Lower leg skin (tissue), 4 donors: ENCODE measurements around the gene TTYH2. TPM values are rescaled to one million over a fixed set of nuclear protein-coding genes. Genes with fewer than 3 reads are reported as not detected.

Source experiments
- DNase-seq, 2 donors: peaks; one replicate each; pipeline ENCODE4 v3.0.0-alpha.2; 2019; ENCODE audit warnings: low spot score in 2 of 2
- H3K4me3 ChIP-seq: fragments of 200-600 bp; sonication (generic); 2 replicates; pipeline ENCODE4 v1.5.1; 2017; ENCODE audit warnings: mild to moderate bottlenecking, low read depth; ENCODE audit not compliant: poor library complexity, severe bottlenecking
- POLR2A ChIP-seq, 2 donors: fragments of 450-650 bp; IDR thresholded peaks; one replicate each; pipeline ENCODE4 v1.6.1; 2016 to 2017; ENCODE audit warnings: antibody characterized with exemption in 2 of 2, mild to moderate bottlenecking in 1 of 2, moderate library complexity in 1 of 2
- WGBS, 2 donors: methylation state at CpG; one replicate each; pipeline ENCODE4 v1.1.5; 2018; 5-methylcytosine and 5-hydroxymethylcytosine counted together
- intact Hi-C: fragments of 100-400 bp; cut with DNase I; formaldehyde crosslinking; loops from one replicate; pipeline ENCODE4 v1.15.0; 2023; ENCODE audit warnings: low total_unique reads
- total RNA-seq, 4 donors: library from RNA; depleted of rRNA; stranded (reverse); fragments of >200 nt; gene quantifications; one replicate each; pipeline ENCODE4 v1.1.0, GENCODE V29; 2016
- TF ChIP-seq, protein P1 (sequence below), 3 donors: fragments of 450-650 bp; IDR thresholded peaks; one replicate each; pipeline ENCODE4 v1.5.1; 2016; ENCODE audit warnings: antibody characterized with exemption in 3 of 3, mild to moderate bottlenecking in 3 of 3, moderate library complexity in 2 of 3

Gene TTYH2
- total RNA-seq, 4 donors from 2014 or later = 4.3 to 12.7 (median 8.6) TPM

DNA sequence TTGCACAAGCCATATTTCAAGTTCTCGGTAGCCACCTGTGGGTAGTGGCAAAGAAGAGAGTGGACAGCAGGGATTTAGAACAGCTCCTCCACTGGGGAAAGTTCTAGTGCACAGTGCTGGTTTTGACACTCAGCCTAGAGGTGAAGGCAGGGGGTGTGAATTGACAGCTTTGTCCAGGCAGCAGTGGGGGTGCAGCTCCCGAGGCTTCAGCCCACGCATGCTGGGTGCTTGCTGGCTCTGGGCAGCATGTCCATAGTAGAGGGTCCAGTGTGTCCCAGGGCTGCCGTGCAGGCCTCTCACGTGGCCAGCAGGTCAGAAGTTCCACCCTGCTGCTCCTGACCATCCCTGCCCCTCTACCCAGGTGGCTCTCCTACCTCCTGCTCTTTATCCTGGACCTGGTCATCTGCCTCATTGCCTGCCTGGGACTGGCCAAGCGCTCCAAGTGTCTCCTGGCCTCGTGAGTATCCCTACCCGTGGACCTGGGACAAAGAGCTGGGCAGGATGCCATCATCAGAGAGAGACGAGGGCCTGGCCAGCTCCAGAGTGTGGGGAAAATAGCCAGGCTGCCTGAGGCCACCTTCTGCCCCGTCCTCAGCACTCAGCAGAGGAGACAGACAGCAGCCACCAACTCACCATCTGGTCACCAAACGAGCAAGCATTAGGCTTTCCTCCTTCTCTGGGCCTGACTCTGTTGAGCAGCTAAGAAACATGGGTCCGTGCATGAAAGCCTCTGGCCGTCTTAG, 29.8 kb downstream of the TTYH2 start:
- intact Hi-C loops = no loop called here
- TF ChIP-seq POLR2A (IDR thresholded peaks at IDR 0.05) = no peak
- TF ChIP-seq, protein P1, sequence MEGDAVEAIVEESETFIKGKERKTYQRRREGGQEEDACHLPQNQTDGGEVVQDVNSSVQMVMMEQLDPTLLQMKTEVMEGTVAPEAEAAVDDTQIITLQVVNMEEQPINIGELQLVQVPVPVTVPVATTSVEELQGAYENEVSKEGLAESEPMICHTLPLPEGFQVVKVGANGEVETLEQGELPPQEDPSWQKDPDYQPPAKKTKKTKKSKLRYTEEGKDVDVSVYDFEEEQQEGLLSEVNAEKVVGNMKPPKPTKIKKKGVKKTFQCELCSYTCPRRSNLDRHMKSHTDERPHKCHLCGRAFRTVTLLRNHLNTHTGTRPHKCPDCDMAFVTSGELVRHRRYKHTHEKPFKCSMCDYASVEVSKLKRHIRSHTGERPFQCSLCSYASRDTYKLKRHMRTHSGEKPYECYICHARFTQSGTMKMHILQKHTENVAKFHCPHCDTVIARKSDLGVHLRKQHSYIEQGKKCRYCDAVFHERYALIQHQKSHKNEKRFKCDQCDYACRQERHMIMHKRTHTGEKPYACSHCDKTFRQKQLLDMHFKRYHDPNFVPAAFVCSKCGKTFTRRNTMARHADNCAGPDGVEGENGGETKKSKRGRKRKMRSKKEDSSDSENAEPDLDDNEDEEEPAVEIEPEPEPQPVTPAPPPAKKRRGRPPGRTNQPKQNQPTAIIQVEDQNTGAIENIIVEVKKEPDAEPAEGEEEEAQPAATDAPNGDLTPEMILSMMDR (IDR thresholded peaks at IDR 0.05) = no peak
- WGBS, 2 donors = 79 to 83% methylated on average over 13 of the region's 13 CpGs
- no peak overlapping the region for H3K4me3 ChIP-seq
- no peak for DNase-seq

DNA sequence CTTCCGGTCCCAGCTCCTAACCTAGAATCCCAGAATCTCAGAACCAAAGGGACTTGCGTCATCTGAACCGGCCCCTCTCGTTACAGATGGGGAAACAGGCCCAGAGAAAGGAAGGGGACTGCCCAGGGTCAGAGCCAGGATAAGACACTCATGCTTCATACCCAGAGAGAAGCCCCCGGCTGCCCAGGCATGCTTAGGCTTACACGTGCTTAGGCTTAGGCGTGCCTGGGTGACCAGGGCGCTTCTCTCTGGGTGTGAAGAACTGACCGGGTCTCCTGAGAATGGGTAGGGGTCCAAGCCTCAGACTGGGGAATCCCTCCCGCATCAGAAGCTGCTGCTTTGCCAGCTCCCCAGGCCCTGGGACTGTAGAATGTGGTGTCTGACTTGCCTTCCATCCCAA, 30.8 kb downstream of the TTYH2 start:
- H3K4me3 ChIP-seq = no peak overlapping the region
- no peak for DNase-seq
- no peak for TF ChIP-seq POLR2A (IDR thresholded peaks at IDR 0.05)
- TF ChIP-seq, protein P1 (IDR thresholded peaks at IDR 0.05) = no peak
- WGBS, 2 donors = 97% methylated on average over 8 to 10 of the region's 10 CpGs
- intact Hi-C loops = no loop called here

DNA sequence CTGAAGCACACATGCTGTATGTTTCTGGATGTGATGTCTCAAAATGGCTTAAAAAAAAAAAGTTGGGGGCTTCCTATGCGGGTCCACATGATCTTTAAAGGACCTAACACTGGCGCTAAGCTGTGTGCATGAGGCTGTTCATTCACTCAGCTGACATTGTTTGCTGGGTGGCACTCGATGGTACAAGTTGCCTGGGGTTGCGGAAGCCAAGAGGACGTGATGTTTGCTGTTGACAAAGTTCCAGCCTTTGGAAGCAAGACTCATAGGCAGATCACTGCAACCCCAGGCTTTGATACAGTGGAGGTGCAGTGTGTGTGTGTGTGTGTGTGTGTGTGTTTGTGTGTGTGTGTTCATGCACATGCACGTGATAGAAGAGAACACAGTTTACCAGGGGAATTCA, 31.2 kb downstream of the TTYH2 start:
- H3K4me3 ChIP-seq = no peak overlapping the region
- no peak for TF ChIP-seq POLR2A (IDR thresholded peaks at IDR 0.05)
- TF ChIP-seq, protein P1 (IDR thresholded peaks at IDR 0.05) = no peak
- WGBS, 2 donors = 69 to 74% methylated on average over 6 of the region's 6 CpGs
- DNase-seq = no peak
- intact Hi-C loops = no loop called here

DNA sequence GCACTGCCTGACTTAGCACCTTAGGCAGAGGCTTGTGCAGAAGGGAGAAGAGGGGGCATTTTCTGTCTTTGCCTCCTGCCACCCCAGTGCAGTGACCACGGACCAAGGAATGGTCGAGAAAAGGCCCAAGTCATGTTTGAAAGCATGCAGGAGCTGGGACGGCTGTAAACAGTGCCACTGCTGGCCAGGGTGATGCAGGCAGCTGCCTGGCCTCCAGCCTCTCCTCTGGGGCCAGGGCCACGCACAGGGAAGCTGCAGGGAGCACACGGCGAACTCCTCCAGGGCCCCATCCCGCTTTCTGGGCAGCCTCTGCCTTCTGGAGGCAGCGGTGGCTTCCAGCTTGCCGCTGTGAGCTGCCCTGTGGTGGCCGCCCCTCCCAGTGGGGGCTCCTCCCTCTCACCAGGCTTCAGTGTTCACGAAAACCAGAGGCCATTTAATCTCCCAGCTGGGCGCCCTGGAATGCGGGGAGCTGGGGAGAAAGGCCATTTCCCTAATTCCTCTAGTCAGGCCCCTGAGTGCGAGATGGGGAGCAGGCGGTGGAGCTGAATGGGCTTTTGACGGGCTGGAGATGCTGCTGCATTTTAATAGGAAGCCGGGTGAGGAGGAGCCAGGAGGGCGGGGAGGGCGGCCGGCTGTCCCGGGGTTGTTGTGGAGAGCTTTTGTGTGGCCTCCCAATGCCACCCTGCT, 31.9 kb downstream of the TTYH2 start:
- TF ChIP-seq, protein P1 (IDR thresholded peaks at IDR 0.05) = no peak
- TF ChIP-seq POLR2A (IDR thresholded peaks at IDR 0.05) = no peak
- H3K4me3 ChIP-seq = no peak overlapping the region
- no peak for DNase-seq
- intact Hi-C loops = no loop called here
- 73 to 84% methylated on average over 21 of the region's 21 CpGs for WGBS, 2 donors

DNA sequence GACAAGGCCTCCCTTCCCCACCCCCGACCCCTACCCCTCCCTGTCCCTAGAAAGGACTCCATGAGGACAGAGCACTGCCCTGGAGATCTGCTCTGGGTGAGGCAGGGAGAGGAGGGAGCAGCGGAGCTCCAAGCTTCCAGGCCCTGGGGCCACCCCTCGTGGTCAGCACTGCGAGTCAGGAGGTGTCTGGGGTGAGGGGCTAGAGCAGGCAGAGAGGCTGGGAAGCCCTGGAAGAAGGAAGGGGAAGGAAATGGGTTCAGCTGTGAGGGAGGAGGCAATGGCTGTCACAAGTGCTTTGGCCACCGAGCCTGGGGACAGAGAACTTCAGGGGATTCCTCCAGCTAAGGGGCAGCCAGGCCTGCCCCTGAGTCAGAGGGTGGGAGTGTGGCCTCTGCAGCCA, 32.5 kb downstream of the TTYH2 start:
- TF ChIP-seq, protein P1 (IDR thresholded peaks at IDR 0.05) = no peak
- no peak for TF ChIP-seq POLR2A (IDR thresholded peaks at IDR 0.05)
- no peak overlapping the region for H3K4me3 ChIP-seq
- WGBS, 2 donors = 79 to 86% methylated on average over 5 of the region's 5 CpGs
- intact Hi-C loops = no loop called here
- no peak for DNase-seq
